ENCODE data around the gene SIRT2. TPM values are rescaled to one million over a fixed set of nuclear protein-coding genes. Genes with fewer than 3 reads are reported as not detected.

SIRT2 gene
- polyA plus RNA-seq, 1 donor (not counting 4 experiments of a cell fraction or from before 2014, with no cell fraction given), result 46.6 TPM

DNA sequence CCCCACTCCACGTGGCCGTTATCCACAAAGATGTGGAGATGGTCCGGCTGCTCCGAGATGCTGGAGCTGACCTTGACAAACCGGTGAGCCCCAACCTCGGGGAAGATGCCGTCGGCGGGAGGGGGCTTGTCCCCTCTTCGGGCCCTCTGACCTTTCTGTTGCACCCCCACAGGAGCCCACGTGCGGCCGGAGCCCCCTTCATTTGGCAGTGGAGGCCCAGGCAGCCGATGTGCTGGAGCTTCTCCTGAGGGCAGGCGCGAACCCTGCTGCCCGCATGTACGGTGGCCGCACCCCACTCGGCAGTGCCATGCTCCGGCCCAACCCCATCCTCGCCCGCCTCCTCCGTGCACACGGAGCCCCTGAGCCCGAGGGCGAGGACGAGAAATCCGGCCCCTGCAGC lies 7.8 kb upstream of the SIRT2 start:
- Histone ChIP-seq H3K4me3 (ENCODE audit: control insufficient read depth in 2 of 3, extremely low read depth in 1 of 3, insufficient read depth in 2 of 3, low read depth in 1 of 3, low read length in 3 of 3) (no peak overlapping the region), H2AFZ (ENCODE audit: control insufficient read depth, low read length) (no peak overlapping the region), H3K4me1 (ENCODE audit: control insufficient read depth, extremely low read depth, insufficient read depth, low read length) (no peaks in the 10 kb centered on the region), H3K9me3 (ENCODE audit: control insufficient read depth, low read depth, low read length) (no peaks in the 10 kb centered on the region), H4K20me1 (ENCODE audit: control insufficient read depth, extremely low read depth, insufficient read depth, low read length) (no peaks in the 10 kb centered on the region), H3K9ac (ENCODE audit: control insufficient read depth, extremely low read depth, insufficient read depth, low read length) (no peak overlapping the region), H3K4me2 (ENCODE audit: control insufficient read depth, extremely low read depth, insufficient read depth, low read depth, low read length) (no peak overlapping the region), H3K27me3 (ENCODE audit: control insufficient read depth, extremely low read depth, insufficient read depth, low read length) (no peaks in the 10 kb centered on the region), H3K79me2 (ENCODE audit: control insufficient read depth, insufficient read depth, low read length) (peaks cover 2% of the 10 kb centered on the region), H3K36me3 (ENCODE audit: control insufficient read depth in 2 of 2, extremely low read depth in 1 of 2, insufficient read depth in 2 of 2, low read length in 2 of 2) (peaks cover 4 to 7% of the 10 kb centered on the region in 2 experiments), H3K9me1 (ENCODE audit: control insufficient read depth, extremely low read depth, insufficient read depth, low read length) (no peaks in the 10 kb centered on the region), H3K27ac (ENCODE audit: control insufficient read depth, insufficient read depth, low read length) (no peak overlapping the region)
- FAIRE-seq, result no peak
- no peak for DNase-seq (ENCODE audit: low read depth, low spot score)
- dilution Hi-C loops (cut with MboI; ENCODE audit: extremely low pct_ligation_motif_present, low sequenced_read_pairs), result no loop called here
- TF ChIP-seq EZH2 (IDR thresholded peaks at IDR 0.05; ENCODE audit: low read length), result no peak
- TF ChIP-seq, protein P1, sequence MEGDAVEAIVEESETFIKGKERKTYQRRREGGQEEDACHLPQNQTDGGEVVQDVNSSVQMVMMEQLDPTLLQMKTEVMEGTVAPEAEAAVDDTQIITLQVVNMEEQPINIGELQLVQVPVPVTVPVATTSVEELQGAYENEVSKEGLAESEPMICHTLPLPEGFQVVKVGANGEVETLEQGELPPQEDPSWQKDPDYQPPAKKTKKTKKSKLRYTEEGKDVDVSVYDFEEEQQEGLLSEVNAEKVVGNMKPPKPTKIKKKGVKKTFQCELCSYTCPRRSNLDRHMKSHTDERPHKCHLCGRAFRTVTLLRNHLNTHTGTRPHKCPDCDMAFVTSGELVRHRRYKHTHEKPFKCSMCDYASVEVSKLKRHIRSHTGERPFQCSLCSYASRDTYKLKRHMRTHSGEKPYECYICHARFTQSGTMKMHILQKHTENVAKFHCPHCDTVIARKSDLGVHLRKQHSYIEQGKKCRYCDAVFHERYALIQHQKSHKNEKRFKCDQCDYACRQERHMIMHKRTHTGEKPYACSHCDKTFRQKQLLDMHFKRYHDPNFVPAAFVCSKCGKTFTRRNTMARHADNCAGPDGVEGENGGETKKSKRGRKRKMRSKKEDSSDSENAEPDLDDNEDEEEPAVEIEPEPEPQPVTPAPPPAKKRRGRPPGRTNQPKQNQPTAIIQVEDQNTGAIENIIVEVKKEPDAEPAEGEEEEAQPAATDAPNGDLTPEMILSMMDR (optimal IDR thresholded peaks at IDR 0.05 in 1 of 3, IDR thresholded peaks at IDR 0.05 in 1 of 3, conservative IDR thresholded peaks at IDR 0.05 in 1 of 3; ENCODE audit: extremely low read depth in 1 of 3, insufficient read depth in 2 of 3, low read length in 3 of 3), result no peak

DNA sequence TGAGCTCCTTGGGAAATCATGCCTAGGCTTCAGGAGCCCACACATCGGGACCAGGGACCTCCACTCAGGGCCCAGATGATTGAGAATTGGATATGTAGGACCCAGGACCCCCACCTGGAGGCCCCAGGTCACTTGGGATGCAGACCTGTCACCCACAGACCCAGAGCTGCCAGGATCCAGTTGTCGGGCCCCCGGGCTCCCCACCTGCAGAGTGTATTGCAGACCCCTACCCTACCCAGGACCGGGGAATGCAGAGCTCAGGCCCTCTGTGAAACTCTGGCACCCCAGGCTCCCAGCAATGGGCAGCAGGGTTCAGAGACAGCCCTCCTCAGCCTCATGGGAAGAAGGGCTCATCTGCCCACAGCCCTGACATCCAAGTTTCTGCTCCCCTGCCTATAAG lies 6.2 kb upstream of the SIRT2 start:
- H3K4me2 ChIP-seq (ENCODE audit: control insufficient read depth, extremely low read depth, insufficient read depth, low read depth, low read length), result no peak overlapping the region
- no peak for DNase-seq (ENCODE audit: low read depth, low spot score)
- H3K9me3 ChIP-seq (ENCODE audit: control insufficient read depth, low read depth, low read length), result no peaks in the 10 kb centered on the region
- no peaks in the 10 kb centered on the region for H4K20me1 ChIP-seq (ENCODE audit: control insufficient read depth, extremely low read depth, insufficient read depth, low read length)
- FAIRE-seq, result no peak
- no peak for TF ChIP-seq EZH2 (IDR thresholded peaks at IDR 0.05; ENCODE audit: low read length)
- TF ChIP-seq, protein P1 (optimal IDR thresholded peaks at IDR 0.05 in 1 of 3, IDR thresholded peaks at IDR 0.05 in 1 of 3, conservative IDR thresholded peaks at IDR 0.05 in 1 of 3; ENCODE audit: extremely low read depth in 1 of 3, insufficient read depth in 2 of 3, low read length in 3 of 3), result no peak
- H3K4me1 ChIP-seq (ENCODE audit: control insufficient read depth, extremely low read depth, insufficient read depth, low read length), result no peaks in the 10 kb centered on the region
- no peak overlapping the region for H2AFZ ChIP-seq (ENCODE audit: control insufficient read depth, low read length)
- H3K9me1 ChIP-seq (ENCODE audit: control insufficient read depth, extremely low read depth, insufficient read depth, low read length), result no peaks in the 10 kb centered on the region
- H3K79me2 ChIP-seq (ENCODE audit: control insufficient read depth, insufficient read depth, low read length), result peaks cover 14% of the 10 kb centered on the region
- peaks cover 4 to 7% of the 10 kb centered on the region in 2 experiments for H3K36me3 ChIP-seq (ENCODE audit: control insufficient read depth in 2 of 2, extremely low read depth in 1 of 2, insufficient read depth in 2 of 2, low read length in 2 of 2)
- H3K9ac ChIP-seq (ENCODE audit: control insufficient read depth, extremely low read depth, insufficient read depth, low read length), result no peak overlapping the region
- no peaks in the 10 kb centered on the region for H3K27me3 ChIP-seq (ENCODE audit: control insufficient read depth, extremely low read depth, insufficient read depth, low read length)
- no peak overlapping the region for H3K27ac ChIP-seq (ENCODE audit: control insufficient read depth, insufficient read depth, low read length)
- dilution Hi-C loops (cut with MboI; ENCODE audit: extremely low pct_ligation_motif_present, low sequenced_read_pairs), result no loop called here
- H3K4me3 ChIP-seq (ENCODE audit: control insufficient read depth in 2 of 3, extremely low read depth in 1 of 3, insufficient read depth in 2 of 3, low read depth in 1 of 3, low read length in 3 of 3), result no peak overlapping the region
